K562 treated with DMSO at 1 percent for 24 hours (cell line): Measurements from ENCODE around the gene PIKFYVE. TPM values are rescaled to one million over a fixed set of nuclear protein-coding genes. Genes with fewer than 3 reads are reported as not detected.

Experiments
- total RNA-seq: library from RNA; unstranded; fragments of 300-600 nt; gene quantifications from 2 replicates; pipeline ENCODE4 v1.2.3, GENCODE V29; 2022; ENCODE audit warnings: low read depth; ENCODE audit not compliant: insufficient read depth

The PIKFYVE gene
- 8.8 and 9.3 TPM in 2 replicates for total RNA-seq

DNA sequence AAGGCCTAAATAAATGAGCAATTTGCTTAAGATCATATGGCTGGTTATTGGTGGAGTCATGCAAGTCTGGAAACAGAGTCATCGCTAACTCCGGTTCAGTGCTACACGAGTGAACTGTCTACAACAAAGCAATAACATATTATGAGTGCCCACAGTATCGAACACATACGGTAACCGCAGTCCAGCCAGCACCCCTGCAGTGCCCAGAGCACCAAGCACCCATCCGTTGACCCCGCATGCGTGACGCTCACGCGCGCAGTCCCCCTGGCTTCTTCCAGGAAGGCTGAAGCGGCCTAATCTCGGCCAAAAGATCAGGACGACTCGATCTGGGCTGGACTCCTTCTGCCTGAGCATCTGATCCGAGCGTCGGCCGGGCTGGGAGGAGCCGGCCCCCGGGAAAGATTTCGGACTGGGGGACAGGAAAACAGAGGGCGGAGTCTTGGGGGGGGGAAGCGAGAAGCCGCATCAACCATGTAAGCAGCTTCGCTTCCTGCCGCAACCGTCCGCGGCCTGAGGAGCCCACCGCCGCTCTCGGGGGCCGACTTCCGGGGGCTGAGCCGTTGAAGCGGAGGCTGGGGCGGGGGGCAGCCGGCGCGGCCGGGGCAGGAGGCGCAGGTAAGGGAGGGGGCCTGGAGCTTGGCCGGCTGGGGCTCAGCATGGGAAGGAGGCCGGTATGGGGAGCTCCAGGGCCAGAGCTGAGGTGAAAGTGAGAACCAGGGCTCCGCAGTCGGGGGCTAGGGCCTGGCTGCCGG lies at the start of gene PIKFYVE:
Gene PIKFYVE (plus strand): TSS at position 455 of the 752 bp plus-strand sequence. CDS start 5,265 bp downstream, outside the sequence.

GRCh38 chr2:208254871-208255556 lies 11.0 kb upstream of the PIKFYVE start, which contains the start of gene IDH1:
TSS of gene IDH1 (minus strand) at chr2:208255071. CDS start at chr2:208251551, 3,520 bp downstream.

DNA sequence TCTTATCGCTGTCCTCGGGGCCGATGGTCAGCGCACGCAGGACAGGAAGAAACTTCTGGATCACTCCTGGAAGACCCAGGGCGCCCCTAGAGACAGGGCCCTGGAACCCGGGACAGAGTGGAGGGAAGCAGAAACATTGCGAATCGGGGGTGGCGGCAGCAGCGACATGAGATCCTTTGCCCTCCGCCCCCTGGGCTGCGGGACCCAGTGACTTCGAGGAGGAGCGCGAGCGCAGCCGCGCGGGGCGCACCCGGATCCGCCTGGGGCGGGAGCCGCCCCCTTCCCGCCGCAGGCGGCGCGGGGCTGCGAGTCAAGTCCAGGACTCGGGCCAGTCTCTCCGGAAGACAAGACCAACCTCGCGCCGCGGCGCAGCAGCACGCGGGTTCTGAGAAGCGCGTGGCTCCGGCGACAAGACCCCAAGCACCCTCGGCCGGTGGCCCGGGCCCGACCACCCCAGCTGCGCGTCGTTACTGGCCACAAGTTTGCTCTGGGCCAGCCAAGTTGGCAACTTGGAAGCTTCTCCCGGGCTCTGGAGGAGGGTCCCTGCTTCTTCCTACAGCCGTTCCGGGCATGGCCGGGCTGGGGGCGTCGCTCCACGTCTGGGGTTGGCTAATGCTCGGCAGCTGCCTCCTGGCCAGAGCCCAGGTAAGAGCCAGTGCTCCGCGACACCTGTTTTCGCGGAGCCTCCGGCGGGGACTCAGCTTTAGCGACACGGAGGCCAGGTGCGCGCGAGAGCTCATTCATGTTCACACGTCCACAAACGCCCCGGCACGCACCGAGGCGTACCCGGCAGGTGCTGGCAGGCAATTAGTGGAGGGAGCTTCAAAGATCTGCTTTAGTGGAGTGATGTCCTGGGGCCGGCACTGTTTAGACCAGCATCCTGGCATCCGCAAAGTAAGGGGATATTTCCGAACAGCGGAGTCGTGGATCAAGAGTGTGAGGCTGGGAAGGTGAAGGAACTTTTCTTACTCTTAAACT lies 140.7 kb downstream of the PIKFYVE start, which contains the start of gene PTH2R:
Gene PTH2R (plus strand): TSS at position 319 of the 978 bp plus-strand sequence. CDS start 252 bp downstream, at position 571.

Other genes with a start within 250 kb of the PIKFYVE start
- gene PLEKHM3, start 240.7 kb upstream of the PIKFYVE start, total RNA-seq, result 1.3 and 1.7 TPM in 2 replicates
- gene CRYGD, start 141.7 kb upstream of the PIKFYVE start, total RNA-seq, result not detected in 2 replicates
- not detected in 2 replicates for gene CRYGC, start 136.4 kb upstream of the PIKFYVE start, total RNA-seq
- not detected in 2 replicates for gene CRYGB, start 120.1 kb upstream of the PIKFYVE start, total RNA-seq
- not detected in 2 replicates for gene CRYGA, start 102.7 kb upstream of the PIKFYVE start, total RNA-seq
- not detected in 2 replicates for gene C2orf80, start 76.2 kb upstream of the PIKFYVE start, total RNA-seq
- gene IDH1, start 11.2 kb upstream of the PIKFYVE start, total RNA-seq, result 117 and 127 TPM in 2 replicates
- 0.96 and 1.7 TPM in 2 replicates for gene PTH2R, start 140.5 kb downstream of the PIKFYVE start, total RNA-seq